GM12891 (cell line): ENCODE measurements around the gene ARPIN.

ENCODE experiments used
- PAX5 ChIP-seq: IDR thresholded peaks from 2 replicates; pipeline ENCODE4 v1.6.1; 2011; ENCODE audit warnings: low read length, moderate library complexity, mild to moderate bottlenecking; ENCODE audit not compliant: insufficient read depth, severe bottlenecking
- POLR2A ChIP-seq: IDR thresholded peaks from 2 replicates; pipeline ENCODE4 v1.6.1; 2011; ENCODE audit warnings: low read depth, low read length, control low read depth
- POLR2AphosphoS5 ChIP-seq: IDR thresholded peaks from 2 replicates; pipeline ENCODE4 v1.6.1; 2011; ENCODE audit warnings: low read depth, low read length, control low read depth
- POU2F2 ChIP-seq: IDR thresholded peaks from 2 replicates; pipeline ENCODE4 v1.6.1; 2011; ENCODE audit warnings: low read depth, mild to moderate bottlenecking, control low read depth, low read length, moderate library complexity
- SPI1 ChIP-seq: IDR thresholded peaks from 2 replicates; pipeline ENCODE4 v1.6.1; 2011; ENCODE audit warnings: low read depth, low read length, control low read depth
- TAF1 ChIP-seq: IDR thresholded peaks from 2 replicates; pipeline ENCODE4 v1.6.1; 2011; ENCODE audit warnings: low read depth, low read length, control low read depth

GRCh38 chr15:89899951-89900567 is 12.7 kb downstream of the ARPIN start:
- no peak for TF ChIP-seq POLR2AphosphoS5
- TF ChIP-seq POLR2A = no peak
- no peak for TF ChIP-seq TAF1
- no peak for TF ChIP-seq PAX5
- TF ChIP-seq POU2F2 = no peak
- TF ChIP-seq SPI1 = no peak
